ENCODE data around the gene AVPR2. TPM values are rescaled to one million over a fixed set of nuclear protein-coding genes. Genes with fewer than 3 reads are reported as not detected.

Gene AVPR2
- total and polyA plus RNA-seq, 5 donors from 2014 or later: not detected

GRCh38 chrX:153927672-153927921, 23.1 kb downstream of the AVPR2 start:
- Mint-ChIP-seq H3K9me3 (no peaks in the 10 kb centered on the region), H3K4me1 (peaks cover 4 to 78% (median 12%) of the 10 kb centered on the region in 4 donors), H3K4me3 (peak overlapping the region; percentile 93 to 98 (median 96)), H3K27me3 (peaks cover 4% of the 10 kb centered on the region), H3K27ac (peak overlapping the region; percentile 98 to 100 (median 99)), H3K36me3 (peaks cover 10% of the 10 kb centered on the region)
- DNase-seq: peak in 1 of 3 donors; percentile 57
- no peaks in the 10 kb centered on the region for H3K9me3 ChIP-seq (ENCODE audit: control insufficient read depth in 2 of 2, low read length in 2 of 2)
- peak overlapping the region; percentile 96 for H3K27ac ChIP-seq (ENCODE audit: insufficient read depth, low read length, poor library complexity, severe bottlenecking)
- no peaks in the 10 kb centered on the region for H3K27me3 ChIP-seq (ENCODE audit: control insufficient read depth, insufficient read depth, low read length)
- no peak for ATAC-seq (ENCODE audit: low read depth in 2 of 2)
- H3K4me3 ChIP-seq (ENCODE audit: low read depth, low read length): peak overlapping the region; percentile 73
- H3K36me3 ChIP-seq (ENCODE audit: control insufficient read depth, insufficient read depth, low read length): peaks cover 2% of the 10 kb centered on the region
- H3K4me1 ChIP-seq (ENCODE audit: control insufficient read depth, insufficient read depth, low read length, poor library complexity, severe bottlenecking): peaks cover 61% of the 10 kb centered on the region

GRCh38 chrX:153927922-153928760, 23.7 kb downstream of the AVPR2 start:
- Mint-ChIP-seq H3K4me1 (peaks cover 4 to 76% (median 12%) of the 10 kb centered on the region in 4 donors), H3K9me3 (no peaks in the 10 kb centered on the region), H3K27ac (peak overlapping the region; percentile 98 to 100 (median 99)), H3K27me3 (peaks cover 4% of the 10 kb centered on the region), H3K36me3 (peaks cover 10% of the 10 kb centered on the region), H3K4me3 (peak overlapping the region; percentile 93 to 98 (median 96))
- ATAC-seq (ENCODE audit: low read depth in 2 of 2) (peak; percentile 77 to 80), DNase-seq (peak; percentile 89 to 100 (median 97))
- Histone ChIP-seq H3K4me3 (ENCODE audit: low read depth, low read length) (peak overlapping the region; percentile 73), H3K27me3 (ENCODE audit: control insufficient read depth, insufficient read depth, low read length) (no peaks in the 10 kb centered on the region), H3K27ac (ENCODE audit: insufficient read depth, low read length, poor library complexity, severe bottlenecking) (peak overlapping the region; percentile 96), H3K36me3 (ENCODE audit: control insufficient read depth, insufficient read depth, low read length) (peaks cover 2% of the 10 kb centered on the region), H3K9me3 (ENCODE audit: control insufficient read depth in 2 of 2, low read length in 2 of 2) (no peaks in the 10 kb centered on the region), H3K4me1 (ENCODE audit: control insufficient read depth, insufficient read depth, low read length, poor library complexity, severe bottlenecking) (peaks cover 56% of the 10 kb centered on the region)

GRCh38 chrX:153928846-153929245, 24.4 kb downstream of the AVPR2 start:
- Mint-ChIP-seq H3K36me3 (peaks cover 10% of the 10 kb centered on the region), H3K9me3 (no peaks in the 10 kb centered on the region), H3K4me1 (peaks cover 4 to 74% (median 14%) of the 10 kb centered on the region in 4 donors), H3K4me3 (peak overlapping the region; percentile 69 to 98 (median 96)), H3K27ac (peak overlapping the region; percentile 94 to 99 (median 95)), H3K27me3 (peaks cover 4% of the 10 kb centered on the region)
- ATAC-seq (ENCODE audit: low read depth in 2 of 2) (no peak), DNase-seq (no peak)
- peak overlapping the region; percentile 96 for H3K27ac ChIP-seq (ENCODE audit: insufficient read depth, low read length, poor library complexity, severe bottlenecking)
- no peaks in the 10 kb centered on the region for H3K27me3 ChIP-seq (ENCODE audit: control insufficient read depth, insufficient read depth, low read length)
- no peaks in the 10 kb centered on the region for H3K9me3 ChIP-seq (ENCODE audit: control insufficient read depth in 2 of 2, low read length in 2 of 2)
- peaks cover 51% of the 10 kb centered on the region for H3K4me1 ChIP-seq (ENCODE audit: control insufficient read depth, insufficient read depth, low read length, poor library complexity, severe bottlenecking)
- peaks cover 2% of the 10 kb centered on the region for H3K36me3 ChIP-seq (ENCODE audit: control insufficient read depth, insufficient read depth, low read length)
- H3K4me3 ChIP-seq (ENCODE audit: low read depth, low read length): peak overlapping the region; percentile 47

- H3K9me3 ChIP-seq (ENCODE audit: control insufficient read depth in 2 of 2, low read length in 2 of 2): no peaks in the 10 kb centered on the region
- peaks cover 4% of the 10 kb centered on the region for H3K27me3 Mint-ChIP-seq
- peaks cover 51% of the 10 kb centered on the region for H3K4me1 ChIP-seq (ENCODE audit: control insufficient read depth, insufficient read depth, low read length, poor library complexity, severe bottlenecking)
- peak overlapping the region; percentile 54 to 98 (median 82) for H3K4me3 Mint-ChIP-seq
- ATAC-seq (ENCODE audit: low read depth in 2 of 2) (no peak), DNase-seq (no peak)
- no peaks in the 10 kb centered on the region for H3K27me3 ChIP-seq (ENCODE audit: control insufficient read depth, insufficient read depth, low read length)
- H3K36me3 Mint-ChIP-seq: peaks cover 6% of the 10 kb centered on the region
- no peaks in the 10 kb centered on the region for H3K9me3 Mint-ChIP-seq
- peaks cover 2% of the 10 kb centered on the region for H3K36me3 ChIP-seq (ENCODE audit: control insufficient read depth, insufficient read depth, low read length)
- H3K27ac Mint-ChIP-seq: peak overlapping the region in 2 of 3 donors; percentile 28 to 32
- H3K4me3 ChIP-seq (ENCODE audit: low read depth, low read length): no peak overlapping the region
- H3K4me1 Mint-ChIP-seq: peaks cover 4 to 73% (median 16%) of the 10 kb centered on the region in 4 donors
- H3K27ac ChIP-seq (ENCODE audit: insufficient read depth, low read length, poor library complexity, severe bottlenecking): no peak overlapping the region
Observed at GRCh38 chrX:153929576-153929975, 25.1 kb downstream of the AVPR2 start.

GRCh38 chrX:153930011-153930910, 25.8 kb downstream of the AVPR2 start:
- Histone ChIP-seq H3K9me3 (ENCODE audit: control insufficient read depth in 2 of 2, low read length in 2 of 2) (no peaks in the 10 kb centered on the region), H3K27me3 (ENCODE audit: control insufficient read depth, insufficient read depth, low read length) (no peaks in the 10 kb centered on the region), H3K36me3 (ENCODE audit: control insufficient read depth, insufficient read depth, low read length) (peaks cover 2% of the 10 kb centered on the region), H3K4me1 (ENCODE audit: control insufficient read depth, insufficient read depth, low read length, poor library complexity, severe bottlenecking) (peaks cover 44% of the 10 kb centered on the region), H3K4me3 (ENCODE audit: low read depth, low read length) (no peak overlapping the region), H3K27ac (ENCODE audit: insufficient read depth, low read length, poor library complexity, severe bottlenecking) (no peak overlapping the region)
- Mint-ChIP-seq H3K36me3 (peaks cover 6% of the 10 kb centered on the region), H3K27me3 (peaks cover 4% of the 10 kb centered on the region), H3K4me1 (peaks cover 4 to 67% (median 16%) of the 10 kb centered on the region in 4 donors), H3K4me3 (peak overlapping the region in 3 of 4 donors; percentile 54 to 62 (median 61)), H3K27ac (peak overlapping the region in 2 of 3 donors; percentile 32 to 91), H3K9me3 (no peaks in the 10 kb centered on the region)
- DNase-seq (no peak), ATAC-seq (ENCODE audit: low read depth in 2 of 2) (no peak)

GRCh38 chrX:153931151-153931550, 26.7 kb downstream of the AVPR2 start:
- Histone ChIP-seq H3K27me3 (ENCODE audit: control insufficient read depth, insufficient read depth, low read length) (no peaks in the 10 kb centered on the region), H3K4me1 (ENCODE audit: control insufficient read depth, insufficient read depth, low read length, poor library complexity, severe bottlenecking) (peaks cover 38% of the 10 kb centered on the region), H3K27ac (ENCODE audit: insufficient read depth, low read length, poor library complexity, severe bottlenecking) (no peak overlapping the region), H3K4me3 (ENCODE audit: low read depth, low read length) (no peak overlapping the region), H3K9me3 (ENCODE audit: control insufficient read depth in 2 of 2, low read length in 2 of 2) (no peaks in the 10 kb centered on the region), H3K36me3 (ENCODE audit: control insufficient read depth, insufficient read depth, low read length) (peaks cover 2% of the 10 kb centered on the region)
- Mint-ChIP-seq H3K4me1 (peaks cover 4 to 66% (median 17%) of the 10 kb centered on the region in 4 donors), H3K27ac (peak overlapping the region; percentile 58 to 97 (median 91)), H3K36me3 (peaks cover 6% of the 10 kb centered on the region), H3K4me3 (peak overlapping the region in 2 of 4 donors; percentile 15 to 61), H3K9me3 (no peaks in the 10 kb centered on the region), H3K27me3 (peaks cover 4% of the 10 kb centered on the region)
- no peak for DNase-seq
- no peak for ATAC-seq (ENCODE audit: low read depth in 2 of 2)

GRCh38 chrX:153931748-153932147, 27.3 kb downstream of the AVPR2 start:
- H3K4me1 Mint-ChIP-seq: peaks cover 4 to 63% (median 18%) of the 10 kb centered on the region in 4 donors
- peaks cover 2% of the 10 kb centered on the region for H3K36me3 ChIP-seq (ENCODE audit: control insufficient read depth, insufficient read depth, low read length)
- peaks cover 33% of the 10 kb centered on the region for H3K4me1 ChIP-seq (ENCODE audit: control insufficient read depth, insufficient read depth, low read length, poor library complexity, severe bottlenecking)
- H3K9me3 Mint-ChIP-seq: no peaks in the 10 kb centered on the region
- peak overlapping the region in 1 of 3 donors; percentile 58 for H3K27ac Mint-ChIP-seq
- H3K27ac ChIP-seq (ENCODE audit: insufficient read depth, low read length, poor library complexity, severe bottlenecking): peak overlapping the region; percentile 5
- peak overlapping the region in 1 of 4 donors; percentile 61 for H3K4me3 Mint-ChIP-seq
- H3K36me3 Mint-ChIP-seq: peaks cover 6% of the 10 kb centered on the region
- no peaks in the 10 kb centered on the region for H3K27me3 ChIP-seq (ENCODE audit: control insufficient read depth, insufficient read depth, low read length)
- DNase-seq (no peak), ATAC-seq (ENCODE audit: low read depth in 2 of 2) (no peak)
- H3K9me3 ChIP-seq (ENCODE audit: control insufficient read depth in 2 of 2, low read length in 2 of 2): no peaks in the 10 kb centered on the region
- H3K4me3 ChIP-seq (ENCODE audit: low read depth, low read length): no peak overlapping the region
- H3K27me3 Mint-ChIP-seq: peaks cover 3% of the 10 kb centered on the region

Data from CD4-positive, CD25-positive, alpha-beta regulatory T cell (primary cell).